GM19035 (cell line): ENCODE data around the gene ZMYM2.

Source experiments
- ATAC-seq: cut with Tn5 transposase; IDR thresholded peaks from one replicate; pipeline ENCODE4 v1.9.1; 2021; ENCODE audit not compliant: unreplicated experiment

The ZMYM2 gene

DNA sequence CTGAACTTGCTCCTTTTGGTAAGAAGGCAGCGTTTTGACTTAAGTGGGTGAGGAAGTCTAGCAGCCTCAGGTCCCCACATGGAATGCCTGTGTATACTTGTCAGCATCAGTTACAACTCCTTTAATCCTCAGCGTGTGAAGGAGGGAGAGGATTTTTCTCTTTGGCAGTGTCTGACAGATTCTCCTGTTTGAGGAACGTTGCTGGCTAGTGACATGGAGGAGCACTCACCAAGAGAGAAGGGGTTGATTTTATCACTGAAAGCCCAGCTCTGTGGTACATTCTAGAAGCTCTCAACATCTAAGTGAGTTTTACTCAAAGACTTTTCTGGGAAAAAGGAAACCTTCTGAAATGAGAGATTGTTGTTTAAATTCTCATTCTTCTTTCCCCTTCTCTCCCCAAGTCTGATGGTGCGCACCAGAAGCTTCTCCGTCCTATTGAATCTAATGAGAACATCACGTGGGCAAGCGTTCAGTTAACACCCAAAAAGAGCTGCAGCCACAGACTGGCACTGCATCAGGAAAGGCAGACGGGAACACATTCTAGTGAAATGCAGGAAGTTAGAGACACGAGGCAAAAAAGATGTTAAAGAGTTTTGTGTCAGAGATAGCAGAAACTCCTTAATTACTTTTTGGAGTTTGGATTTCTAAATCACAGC lies 144.1 kb downstream of the ZMYM2 start:
- ATAC-seq: no peak

DNA sequence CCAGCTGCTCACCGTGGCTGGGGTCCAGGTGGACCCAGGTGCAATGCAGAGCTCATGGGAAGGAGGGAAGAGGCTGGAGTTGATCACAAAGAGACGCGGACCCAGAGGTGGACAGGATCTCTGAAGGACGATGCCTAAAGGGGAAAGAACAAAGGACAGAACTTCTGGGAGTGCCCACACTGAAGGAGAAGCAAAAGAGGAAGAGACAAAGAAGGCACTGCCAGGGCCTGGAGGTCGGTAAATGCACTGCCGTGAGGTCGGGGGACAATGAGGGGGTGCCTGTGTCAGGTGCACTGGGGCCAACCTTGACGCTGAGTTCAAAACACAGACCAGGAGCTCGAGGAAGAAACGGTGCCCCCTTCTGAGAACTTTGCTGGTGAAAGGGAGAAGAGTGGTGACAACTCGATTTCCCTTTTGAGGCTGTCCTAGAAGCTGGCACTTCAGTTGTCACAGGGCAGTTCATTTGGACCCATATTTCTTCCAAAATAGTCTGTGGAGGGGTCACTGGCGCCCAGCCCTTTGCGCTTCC lies 146.7 kb downstream of the ZMYM2 start:
- no peak for ATAC-seq

DNA sequence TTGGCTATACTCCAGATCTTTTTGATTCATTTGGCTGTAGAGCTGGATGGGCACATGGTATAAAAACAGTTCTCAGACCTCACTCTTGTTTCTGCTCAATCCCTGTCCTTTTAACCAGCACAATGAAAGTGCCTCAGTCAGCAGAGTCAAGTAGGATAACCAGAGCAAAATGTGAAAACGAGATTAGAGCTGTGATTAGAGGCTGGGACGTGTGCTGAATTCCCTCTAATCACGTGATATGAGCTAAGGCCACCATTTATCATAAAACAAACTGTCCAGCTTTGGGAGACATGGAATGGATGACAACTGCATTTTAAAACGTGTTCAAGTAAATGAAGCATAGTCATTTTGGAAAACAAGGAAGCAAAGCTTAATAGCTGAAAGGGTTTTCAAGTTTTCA lies 148.2 kb downstream of the ZMYM2 start:
- ATAC-seq: no peak

DNA sequence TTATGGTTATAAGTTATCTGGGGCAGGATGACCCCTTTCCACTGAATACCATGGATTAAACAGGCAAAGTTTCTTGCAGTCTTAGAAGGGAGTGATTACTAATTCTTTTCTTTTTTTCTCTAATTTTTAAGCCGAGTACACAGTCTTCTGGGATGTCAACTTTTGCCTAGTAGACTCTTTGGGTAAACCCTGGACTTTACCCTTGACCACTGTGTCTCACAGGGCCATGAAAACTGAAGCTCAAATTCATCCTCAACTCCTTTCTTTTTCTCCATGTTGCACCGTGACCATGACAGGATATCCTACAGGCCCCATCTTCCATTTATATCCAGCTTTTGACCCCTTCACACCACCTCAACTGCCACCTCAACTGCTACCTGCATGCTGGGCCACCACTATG lies 150.5 kb downstream of the ZMYM2 start:
- no peak for ATAC-seq

DNA sequence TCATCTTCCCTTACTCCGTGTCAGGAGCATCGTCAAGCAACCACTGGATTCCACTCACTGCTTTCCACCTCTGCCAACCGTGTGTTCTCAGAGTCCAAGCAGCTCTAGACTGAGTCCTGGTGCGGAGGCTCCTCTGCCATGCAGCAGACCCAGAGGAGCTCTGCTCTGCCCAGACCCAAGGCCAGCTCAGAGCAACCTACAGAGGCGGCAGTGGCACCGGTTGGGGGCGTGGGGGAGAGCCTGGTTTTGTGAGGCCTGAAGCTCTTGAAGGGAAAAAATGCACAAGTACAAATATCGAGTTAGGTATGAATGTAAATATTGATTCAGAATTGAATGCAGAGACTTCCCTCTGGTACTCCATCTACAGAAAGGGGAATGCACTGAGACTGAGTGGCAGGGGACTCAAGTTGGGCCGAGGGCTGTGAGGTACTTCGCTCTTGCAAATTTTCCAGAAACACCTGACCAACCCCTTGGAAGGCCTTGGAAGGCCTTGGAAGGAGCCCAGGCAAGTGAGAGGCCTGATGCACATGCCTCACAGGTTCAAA lies 155.6 kb downstream of the ZMYM2 start:
- no peak for ATAC-seq

DNA sequence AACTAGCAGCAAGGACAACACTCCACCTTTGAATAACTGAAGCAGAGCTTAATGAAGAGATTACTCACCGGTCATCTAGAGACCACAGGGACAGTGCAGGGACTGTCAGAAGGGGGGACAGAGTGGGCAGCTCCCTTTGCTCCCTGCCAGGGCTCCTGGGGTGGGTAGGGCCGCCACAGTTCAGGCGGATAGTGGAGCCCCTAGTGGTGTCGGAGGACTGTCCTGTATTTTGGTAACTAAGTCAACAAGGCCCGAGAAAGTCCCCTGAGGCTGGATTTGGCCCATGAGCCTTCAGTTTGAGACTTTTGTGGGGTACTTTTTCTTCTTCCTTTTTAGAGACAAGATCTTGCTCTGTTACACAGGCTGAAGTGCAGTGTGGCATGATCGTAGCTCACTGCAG lies 157.7 kb downstream of the ZMYM2 start:
- no peak for ATAC-seq

DNA sequence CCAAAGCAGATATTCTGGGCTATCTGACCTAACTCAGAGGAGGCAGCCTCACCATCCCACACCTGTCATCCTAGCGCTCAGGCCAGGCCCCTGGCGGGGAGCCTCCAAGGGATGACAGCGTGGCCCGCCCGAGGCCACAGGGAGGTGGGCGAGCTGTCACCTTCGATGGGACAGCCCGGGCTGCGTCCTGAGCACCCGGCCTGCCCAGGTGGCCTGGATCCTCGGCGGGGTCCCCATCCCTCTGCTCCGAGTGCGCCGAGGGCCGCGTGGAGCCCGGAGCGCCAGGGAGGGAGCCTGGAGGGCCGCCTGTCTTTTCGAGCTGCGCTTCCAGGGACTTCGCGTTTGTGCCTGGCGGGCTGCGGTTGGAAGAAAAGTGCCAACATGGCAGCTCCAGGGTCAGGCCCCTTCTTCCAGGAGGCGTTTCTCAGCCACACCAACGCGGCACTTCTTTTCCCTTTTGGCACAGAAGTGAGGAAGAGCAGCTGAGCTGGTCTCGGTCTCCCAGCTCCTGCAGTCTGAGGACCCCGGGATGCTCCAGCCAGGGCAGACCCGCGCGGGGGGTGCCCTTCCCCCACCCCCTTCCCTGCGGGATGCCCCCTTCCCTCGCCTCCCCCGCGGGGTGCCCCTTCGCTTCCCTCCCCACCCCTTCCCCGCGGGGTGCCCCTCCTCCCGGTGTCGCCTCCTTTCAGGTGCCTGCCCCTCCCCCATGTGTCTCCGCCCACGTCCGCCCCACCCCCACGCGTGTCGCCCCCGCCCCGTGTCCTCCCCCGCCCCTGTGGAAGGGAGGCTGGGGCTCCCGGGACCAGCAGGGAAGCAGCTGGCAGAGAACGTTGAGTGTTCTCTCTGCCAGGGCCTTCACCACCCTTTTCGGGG lies 160.0 kb downstream of the ZMYM2 start:
- peak; percentile 17 for ATAC-seq

DNA sequence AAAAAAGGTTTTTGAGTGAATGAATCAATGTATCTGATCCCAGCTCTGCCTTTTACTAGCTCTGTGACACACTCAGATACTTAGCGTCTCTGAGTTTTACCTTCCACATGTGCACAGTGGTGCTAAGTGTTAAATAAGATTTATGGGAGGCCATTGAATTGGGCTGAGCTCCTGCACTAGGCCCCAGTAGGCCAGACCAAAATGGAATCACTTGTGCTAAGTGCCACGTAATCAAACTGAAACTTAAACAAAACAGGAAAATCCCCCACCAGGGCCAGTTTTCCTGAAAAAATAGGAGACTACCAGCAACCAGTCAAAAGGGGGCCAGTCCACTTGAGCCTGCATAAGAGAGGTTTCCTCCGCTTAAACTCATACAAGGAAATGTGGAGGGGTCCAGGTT lies 161.4 kb downstream of the ZMYM2 start:
- no peak for ATAC-seq

DNA sequence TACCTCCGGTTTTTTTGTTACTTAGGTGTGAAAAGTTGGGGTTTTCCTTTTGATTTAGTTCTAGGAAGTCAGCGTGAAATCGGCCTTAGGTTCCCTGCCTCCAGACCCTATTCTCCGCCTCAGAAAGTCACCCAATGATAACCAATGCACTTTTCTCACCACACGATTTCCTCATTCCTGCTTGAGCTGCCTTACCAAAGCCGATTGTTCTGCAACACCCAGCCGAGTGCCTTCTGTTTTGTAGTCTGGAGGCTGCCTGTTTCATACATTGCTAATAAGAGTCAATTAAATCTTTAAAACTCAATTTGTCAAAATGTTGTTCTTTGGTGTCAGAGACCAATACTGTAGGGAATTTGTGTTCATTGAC lies 162.6 kb downstream of the ZMYM2 start:
- ATAC-seq: no peak

DNA sequence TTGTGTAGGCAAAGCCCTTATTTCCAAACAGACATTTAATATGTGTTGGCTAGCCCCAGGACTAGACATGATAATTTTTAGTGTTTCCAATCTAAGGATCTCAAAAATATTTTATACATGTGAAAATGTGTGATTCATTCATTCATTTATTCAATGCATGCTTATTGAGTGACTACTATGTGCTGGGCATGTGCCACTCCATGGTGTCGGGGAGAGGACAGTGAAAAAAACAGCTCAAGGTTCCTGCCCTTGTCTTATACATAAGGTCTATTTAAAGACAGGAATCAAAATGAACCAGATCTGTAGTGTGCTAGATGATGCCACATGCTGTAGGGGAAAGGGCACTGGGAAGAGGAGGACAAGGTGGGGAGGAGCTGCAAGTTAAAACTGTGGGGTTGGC lies 165.8 kb downstream of the ZMYM2 start:
- ATAC-seq: no peak

DNA sequence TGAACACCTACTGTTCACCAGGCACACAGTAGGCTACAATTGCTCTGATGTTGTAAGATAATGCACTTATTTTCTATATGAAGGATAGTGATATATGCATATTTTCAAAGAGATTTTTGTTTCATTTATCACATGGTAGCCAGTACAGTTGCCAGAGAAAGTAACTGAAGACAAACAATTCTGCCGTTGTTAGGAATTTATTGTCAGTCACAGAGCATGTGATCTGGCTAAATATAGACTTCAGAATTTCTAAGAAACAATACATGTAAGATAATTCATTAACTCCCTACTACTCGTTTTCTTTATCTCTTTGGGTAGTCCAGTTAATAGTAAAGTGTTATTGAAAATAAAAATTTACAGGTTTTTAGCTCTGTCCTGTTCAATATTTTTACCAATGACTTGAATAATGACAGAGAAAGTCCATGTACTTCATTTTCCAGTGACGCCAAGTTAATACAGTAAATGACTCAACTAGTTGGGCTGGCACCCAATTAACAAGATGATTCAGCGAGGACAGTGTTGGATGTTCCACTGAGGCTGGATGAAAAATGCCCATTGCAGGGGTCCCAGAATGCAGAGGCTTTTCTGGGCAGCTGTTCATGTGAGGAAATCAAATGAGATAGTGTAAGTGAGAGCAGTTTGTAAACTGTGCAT lies 166.7 kb downstream of the ZMYM2 start:
- no peak for ATAC-seq

DNA sequence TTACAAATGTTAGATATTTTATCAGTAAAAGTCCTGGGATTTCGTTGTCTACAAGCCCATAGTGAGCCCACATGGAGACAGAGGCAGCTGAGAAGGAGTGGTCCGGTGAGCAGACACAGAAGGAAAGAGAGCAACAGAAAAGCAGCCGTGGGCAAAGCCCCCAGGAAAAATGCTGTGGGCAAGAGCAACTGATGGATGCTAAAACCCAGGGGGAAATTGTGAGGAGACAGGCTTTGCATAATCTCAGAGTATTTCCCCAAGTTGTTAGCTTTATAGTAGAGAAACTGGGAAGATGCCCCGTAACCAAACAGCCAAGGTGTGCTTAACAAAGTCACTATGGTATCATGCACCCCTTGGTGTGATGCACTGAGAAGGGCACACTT lies 167.2 kb downstream of the ZMYM2 start:
- no peak for ATAC-seq

DNA sequence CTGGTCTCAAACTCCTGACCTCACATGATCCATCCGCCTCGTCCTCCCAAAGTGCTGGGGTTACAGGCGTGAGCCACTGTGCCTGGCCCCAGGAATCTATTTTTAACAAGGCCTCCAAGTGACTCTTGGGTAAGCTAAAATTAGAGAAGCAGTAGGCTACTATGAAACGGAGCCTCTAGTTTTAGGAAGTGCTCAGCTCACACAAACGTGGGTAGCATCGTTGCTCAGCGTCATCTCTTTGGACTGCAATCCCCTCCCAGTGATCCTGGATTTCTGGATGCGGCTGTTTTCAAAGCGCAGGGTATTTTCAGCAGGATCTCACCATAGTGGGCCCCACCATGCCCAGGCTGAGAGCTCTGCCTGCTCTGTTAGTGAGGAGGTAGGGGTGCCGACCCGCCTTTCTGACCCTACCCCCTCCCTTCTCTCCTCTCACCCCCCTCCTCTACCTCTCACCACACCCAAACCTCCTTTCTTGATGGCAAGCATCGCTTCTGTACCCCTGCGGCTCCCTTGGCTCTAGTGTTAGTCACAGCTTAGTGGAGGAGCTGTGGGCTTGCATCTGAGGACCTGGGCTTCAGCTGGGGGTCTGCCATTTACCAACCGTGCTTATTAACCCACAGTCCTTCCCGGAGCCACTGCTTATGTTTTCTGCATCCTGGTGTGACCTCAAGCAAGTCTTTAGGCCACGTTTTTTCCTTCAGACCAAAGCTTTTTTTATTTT lies 168.2 kb downstream of the ZMYM2 start:
- ATAC-seq: no peak

DNA sequence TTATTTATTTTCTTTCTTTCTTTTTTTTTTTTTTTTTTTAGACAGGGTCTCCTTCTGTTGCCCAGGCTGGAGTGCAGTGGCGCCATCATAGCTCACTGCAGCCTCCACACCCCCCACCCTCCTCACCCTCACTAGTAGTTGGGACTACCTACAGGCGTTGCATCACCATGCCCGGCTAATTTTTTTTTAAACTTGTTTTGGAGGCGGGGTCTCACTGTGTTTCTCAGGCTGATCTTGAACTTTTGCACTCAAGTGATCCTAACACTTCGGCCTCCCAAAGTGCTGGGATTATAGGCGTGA lies 168.7 kb downstream of the ZMYM2 start:
- ATAC-seq: peak; percentile 11

DNA sequence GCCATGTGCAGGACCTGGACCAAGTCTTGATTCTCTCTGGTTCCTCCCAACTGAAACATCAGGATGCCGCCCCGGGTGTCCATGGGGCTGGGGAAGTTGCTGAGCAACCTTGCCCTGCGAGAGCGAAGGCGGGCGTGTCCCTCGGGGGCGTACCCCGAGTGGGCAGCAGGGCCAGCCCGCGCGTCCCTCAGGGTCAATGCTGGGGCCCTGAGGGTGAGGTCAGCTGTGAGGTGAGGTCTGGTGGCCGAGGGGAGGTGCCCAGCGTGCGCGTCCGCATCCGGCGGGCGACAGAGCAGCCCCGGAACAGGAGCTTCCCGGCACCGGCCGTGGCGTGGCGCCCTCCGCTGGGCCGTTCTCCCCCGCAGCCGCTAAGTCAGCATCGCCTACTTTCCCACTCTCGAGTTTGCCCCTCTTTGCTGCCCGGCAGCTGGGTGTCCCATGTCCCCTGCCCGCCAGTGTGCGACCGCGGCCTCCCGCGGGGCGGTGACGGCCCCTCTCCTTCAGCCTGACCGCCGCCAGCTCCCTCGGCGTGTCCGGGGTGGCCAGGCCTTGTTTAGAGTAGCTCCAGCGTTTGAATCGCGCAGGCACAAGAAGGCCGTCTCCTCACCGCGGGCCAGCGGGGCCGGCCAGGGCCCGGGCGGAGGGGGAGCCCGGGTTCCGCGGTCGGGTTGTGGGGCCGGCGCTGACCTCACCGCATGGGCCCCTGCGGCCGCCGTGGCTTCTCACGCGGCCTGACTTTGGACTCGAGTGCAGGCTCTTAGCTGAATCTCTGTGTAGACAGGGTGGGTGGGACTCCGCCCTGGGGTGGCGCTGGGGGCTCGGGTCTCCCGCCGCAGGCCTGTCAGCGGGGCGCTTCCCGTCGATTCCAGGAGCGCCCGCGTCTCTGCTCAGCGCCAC lies 169.3 kb downstream of the ZMYM2 start:
- peak; percentile 76 for ATAC-seq

DNA sequence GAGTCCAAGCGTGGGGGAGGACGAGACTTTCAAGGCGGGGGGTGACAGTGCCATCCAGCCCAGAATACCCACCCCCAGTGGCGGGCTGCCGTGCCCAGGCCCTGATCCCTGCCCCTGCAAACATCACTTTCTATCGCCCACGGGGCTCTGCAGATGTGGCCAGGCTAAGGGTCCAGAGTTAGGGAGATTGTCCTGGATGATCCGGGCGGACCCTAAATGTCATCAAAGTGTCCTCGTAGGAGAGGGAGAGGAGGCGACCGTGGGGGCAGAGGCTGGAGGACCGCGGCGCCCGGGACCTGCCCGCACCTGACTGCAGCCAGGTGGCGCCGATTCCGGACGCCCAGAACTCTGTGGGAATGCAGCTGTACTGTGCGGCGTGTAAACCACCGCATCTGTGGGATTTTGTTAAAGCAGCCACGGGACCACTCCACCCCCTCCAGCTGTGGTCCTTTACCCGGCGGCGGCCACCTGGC lies 170.0 kb downstream of the ZMYM2 start:
- peak; percentile 32 for ATAC-seq

DNA sequence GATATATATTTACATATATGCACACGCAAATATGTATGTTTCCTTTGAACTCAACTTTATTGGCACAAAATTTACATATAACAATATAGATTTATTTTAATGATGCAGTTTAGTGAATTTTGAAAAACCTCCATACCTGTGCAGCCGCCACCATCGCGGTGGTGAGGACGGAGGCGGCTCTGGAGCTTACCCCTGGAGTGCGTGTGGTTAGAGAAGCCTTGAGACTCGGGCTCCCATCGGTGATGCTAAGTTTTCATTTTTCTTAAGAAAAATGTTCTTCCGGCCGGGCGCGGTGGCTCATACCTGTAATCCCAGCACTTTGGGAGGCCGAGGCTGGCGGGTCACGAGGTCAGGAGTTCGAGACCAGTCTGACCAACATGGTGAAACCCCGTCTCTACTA lies 170.5 kb downstream of the ZMYM2 start:
- ATAC-seq: no peak

DNA sequence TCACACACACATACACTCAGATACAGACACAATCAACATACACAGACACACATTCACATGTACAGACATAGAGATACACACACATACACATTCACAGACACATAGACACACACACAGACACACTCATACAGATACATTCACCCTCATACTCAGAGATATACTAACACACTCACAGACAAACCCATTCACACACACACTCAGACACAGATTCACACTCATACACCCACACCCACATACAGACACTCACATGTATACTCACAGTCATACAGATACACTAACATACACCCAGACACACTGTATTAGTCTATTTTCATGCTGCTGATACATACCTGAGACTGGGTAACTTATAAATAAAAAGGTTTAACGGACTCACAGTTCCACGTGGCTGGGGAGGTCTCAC lies 171.5 kb downstream of the ZMYM2 start:
- no peak for ATAC-seq

DNA sequence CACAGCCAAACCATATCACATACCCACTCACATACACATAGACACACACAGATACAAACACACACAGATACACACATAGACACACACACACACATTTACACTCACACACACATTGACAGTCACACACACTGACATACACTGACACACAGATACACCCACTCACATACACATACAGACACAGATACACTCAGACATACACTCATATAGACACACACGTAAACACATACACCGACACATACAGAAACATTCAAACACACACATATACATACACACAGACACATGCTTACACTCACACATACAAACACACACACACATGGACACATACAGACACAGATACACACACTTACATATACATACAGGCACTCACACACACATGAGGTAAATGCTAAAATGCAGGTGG lies 172.1 kb downstream of the ZMYM2 start:
- no peak for ATAC-seq
